Measurements from ENCODE around the gene RAPSN.

Gene RAPSN

DNA sequence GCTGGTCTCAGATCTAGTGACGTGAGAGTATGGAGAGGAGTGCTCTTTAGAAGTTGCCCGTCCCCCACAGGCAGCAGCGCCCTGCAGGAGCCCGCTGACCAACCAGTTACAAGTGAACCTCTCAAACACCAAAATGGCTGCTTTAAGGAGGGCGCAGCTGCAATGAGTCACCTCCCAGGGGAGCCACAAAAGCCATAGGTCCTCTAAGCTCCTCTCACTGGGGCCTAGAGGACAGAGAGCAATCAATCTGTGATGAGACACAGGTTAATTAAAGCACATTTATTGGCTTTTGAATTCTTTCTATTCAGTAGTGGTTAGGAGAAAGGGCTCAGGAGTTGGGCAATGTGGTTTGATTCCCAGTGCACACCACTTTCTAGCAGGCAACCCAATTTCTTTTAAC, 15.5 kb upstream of the RAPSN start:
- peak; percentile 91 for DNase-seq

DNA sequence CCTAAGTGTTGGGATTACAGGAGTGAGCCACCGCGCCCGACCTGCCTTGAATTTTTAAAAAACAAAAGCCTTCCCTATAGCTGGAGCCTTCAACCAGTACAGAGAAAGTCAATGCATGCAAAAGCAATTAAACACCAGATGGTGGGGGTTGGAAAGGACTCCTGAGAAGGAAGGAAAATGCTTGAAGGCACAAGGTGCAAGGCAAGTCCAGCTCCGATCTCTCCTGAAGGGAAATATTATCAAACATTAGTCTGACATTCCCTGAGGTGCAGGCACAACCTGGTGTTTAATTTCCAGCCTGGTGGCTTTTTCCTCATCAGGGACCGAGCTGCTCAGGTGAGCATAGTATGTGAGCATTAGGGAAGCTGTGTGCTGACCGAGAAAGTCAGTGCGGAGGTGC, 12.9 kb upstream of the RAPSN start:
- DNase-seq = no peak

DNA sequence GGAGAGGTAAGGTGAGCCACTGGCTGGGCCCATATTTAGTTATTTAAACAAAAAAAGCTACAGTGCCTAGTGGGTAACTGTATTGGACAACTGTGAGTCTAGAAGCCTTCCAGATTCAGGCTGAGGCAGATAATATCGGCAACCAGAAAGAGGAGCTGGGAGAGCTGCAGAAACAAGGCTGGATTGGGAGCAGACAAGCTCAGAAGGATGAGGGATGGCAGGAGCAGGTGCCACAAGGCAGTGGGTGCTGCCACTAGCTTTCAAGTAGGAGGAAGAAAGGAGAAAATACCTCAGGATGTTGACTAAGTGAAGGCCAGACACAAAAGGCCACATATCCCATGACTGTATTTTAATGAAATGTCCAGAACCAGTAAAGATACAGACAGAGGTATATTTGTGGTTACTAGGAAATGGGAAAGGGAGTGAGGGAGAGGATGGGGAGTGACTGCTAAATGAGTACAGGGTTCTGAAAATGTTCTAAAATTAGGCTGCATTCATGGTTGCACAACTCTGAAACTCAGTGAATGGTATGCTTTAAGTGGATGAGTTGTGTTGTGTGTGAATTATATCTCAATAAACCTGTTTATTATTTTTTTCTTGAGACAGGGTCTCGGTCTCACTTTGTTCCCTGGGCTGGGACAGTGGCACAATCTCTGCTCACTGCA, 11.8 kb upstream of the RAPSN start:
- no peak for DNase-seq

DNA sequence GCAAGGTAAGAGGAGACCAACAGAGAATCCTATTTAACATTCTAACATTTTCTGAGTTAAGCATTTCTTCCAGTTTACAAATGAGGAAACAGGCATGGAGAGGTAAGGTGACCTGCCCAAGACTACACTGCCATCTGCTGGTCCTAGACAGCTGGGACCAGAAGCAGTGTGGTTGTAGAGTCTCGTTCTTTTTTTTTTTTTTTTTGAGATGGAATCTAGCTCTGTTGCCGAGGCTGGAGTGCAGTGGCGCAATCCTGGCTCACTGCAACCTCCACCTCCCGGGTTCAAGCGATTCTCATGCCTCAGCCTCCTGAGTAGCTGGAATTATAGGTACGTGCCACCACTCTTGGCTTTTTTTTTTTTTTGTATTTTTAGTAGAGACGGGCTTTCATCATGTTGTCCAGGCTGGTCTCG, 5.3 kb upstream of the RAPSN start:
- DNase-seq = peak; percentile 80

DNA sequence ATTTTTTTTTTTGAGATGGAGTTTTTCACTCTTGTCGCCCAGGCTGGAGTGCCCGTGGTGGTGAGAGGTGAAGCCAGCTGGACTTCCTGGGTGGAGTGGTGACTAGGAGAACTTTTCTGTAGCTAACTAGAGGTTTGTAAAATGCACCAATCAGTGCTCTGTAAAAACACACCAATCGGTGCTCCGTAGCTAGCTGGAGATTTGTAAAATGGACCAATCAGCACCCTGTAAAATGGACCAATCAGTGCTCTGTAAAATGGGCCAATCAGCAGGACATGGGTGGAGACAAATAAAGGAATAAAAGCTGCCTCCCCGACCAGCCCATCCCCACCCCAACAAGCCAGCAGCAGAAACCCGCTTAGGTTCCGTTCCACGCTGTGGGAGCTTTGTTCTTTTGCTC, 4.4 kb upstream of the RAPSN start:
- no peak for DNase-seq

DNA sequence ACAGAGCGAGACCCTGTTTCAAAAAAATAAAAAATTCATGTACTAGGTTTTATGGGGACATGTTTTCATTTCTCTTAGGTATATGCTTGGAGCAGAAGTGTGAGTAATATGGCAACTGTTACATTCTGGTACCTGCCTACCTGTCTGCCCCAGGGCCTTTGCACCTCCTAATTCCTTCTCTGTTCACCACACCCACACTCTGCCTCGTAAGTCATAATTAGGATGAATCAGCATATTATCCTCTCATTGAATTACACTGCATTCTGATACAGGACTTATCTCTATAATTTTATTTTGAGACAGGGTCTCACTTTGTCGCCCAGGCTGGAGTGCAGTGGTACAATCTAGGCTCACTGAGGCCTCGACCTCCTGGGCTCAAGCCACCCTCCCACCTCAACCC, 3.1 kb upstream of the RAPSN start:
- no peak for DNase-seq

DNA sequence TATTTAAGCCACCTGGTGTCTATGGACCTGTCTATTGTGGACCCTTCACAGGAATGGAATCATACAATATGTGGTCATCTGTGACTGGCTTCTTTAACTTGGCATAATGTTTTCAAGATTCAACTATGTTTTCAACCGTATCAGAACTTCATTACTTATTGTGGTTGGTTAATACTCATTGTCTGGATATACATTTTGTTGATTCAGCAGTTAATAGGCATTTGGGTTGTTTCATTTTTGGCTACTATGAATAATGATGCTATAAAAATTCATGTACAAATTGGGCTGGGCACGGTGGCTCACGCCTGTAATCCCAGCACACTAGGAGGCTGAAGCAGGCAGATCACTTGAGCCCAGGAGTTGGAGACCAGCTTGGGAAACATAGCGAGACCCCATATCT, 2.5 kb upstream of the RAPSN start:
- DNase-seq = no peak

DNA sequence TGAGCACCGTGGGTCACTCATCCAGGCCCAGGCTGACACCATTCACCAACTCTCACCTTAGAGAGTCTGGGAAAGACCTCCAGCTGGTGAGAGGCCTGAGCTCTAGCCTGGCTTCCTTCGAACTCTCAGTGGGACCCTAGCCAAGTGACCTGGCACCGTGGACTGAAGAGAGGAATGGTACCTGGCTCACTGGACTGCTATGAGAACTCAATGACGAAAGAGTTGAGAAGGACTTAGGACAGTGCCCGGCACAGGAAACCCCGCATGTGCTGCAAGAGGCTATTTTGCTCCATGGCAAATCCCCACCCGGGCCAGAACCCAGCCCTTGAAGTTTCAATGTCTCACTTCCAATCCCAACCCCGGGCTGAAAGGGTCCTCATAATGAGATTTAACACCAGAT, 605 bp upstream of the RAPSN start:
- no peak for DNase-seq

DNA sequence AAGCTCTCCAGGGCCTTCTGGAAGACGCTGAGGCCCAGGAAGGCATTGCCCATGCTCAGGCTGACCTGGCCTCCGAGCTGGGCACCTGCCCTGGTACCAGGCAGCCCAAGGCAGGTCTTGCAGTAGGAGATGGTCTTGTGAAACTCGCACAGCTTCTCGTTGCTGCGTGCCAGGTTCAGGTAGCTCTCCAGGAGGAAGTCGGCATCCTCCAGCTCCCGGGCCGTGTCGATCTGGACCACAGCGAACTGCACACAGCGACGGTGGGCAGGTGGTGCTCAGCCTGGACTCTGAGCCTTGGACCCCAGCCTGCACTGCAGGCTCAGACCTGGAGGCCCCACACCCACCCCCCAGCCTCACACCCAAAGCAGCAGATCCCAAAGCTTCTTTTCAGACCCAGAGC, 1.0 kb downstream of the RAPSN start:
- no peak for DNase-seq

DNA sequence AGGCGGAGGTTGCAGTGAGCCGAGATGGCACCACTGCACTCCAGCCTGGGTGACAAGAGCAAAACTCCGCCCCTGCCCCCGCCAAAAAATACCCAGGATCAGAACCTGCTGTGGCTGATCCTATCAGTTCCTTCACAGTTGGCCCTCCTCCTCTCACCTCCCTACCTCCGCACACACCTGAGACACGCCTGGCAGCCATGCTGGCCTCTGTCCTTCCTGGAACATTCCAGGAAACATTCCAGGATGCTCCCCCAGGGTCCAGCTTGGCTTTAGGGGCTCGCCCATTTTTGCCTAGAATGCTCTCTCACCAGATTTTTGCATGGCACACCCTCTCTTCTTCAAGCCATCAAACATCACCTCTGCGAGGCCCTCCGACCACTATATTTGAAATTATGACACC, 2.1 kb downstream of the RAPSN start:
- no peak for DNase-seq

DNA sequence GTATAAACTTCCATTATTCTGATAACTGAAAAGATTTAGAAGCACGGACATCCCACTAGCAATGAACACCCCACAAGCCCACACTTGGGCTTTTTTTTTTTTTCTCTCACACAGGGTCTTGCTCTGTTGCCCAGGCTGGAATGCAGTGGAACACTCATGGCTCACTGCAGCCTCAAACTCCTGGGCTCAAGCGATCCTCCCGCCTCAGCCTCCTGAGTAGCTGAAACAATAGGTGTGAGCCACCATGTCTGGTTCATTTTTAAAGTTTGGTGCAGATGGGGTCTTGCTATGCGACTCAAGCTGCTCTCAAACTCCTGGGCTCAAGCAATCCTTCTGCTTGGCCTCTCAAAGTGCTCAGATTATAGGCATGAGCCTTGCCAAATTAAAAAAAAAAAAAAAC, 3.1 kb downstream of the RAPSN start:
- DNase-seq = no peak

DNA sequence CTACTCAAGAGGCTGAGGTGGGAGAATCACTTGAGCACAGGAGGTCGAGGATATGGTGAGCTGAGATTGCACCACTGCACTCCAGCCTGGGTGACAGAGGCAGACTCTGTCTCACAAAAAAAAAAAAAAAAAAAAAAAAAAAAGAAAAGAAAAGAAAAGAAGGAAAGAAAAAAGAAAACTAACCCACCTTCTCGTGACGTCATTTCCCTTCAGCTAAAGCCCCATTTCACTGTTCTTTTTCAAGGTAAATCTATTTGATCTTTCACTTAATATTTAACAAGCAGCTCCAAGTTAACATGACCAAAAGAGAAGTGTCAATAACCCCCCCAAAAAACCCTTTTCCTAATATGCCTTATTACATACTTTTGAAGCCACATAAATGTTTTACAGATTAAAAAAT, 5.1 kb downstream of the RAPSN start:
- no peak for DNase-seq

DNA sequence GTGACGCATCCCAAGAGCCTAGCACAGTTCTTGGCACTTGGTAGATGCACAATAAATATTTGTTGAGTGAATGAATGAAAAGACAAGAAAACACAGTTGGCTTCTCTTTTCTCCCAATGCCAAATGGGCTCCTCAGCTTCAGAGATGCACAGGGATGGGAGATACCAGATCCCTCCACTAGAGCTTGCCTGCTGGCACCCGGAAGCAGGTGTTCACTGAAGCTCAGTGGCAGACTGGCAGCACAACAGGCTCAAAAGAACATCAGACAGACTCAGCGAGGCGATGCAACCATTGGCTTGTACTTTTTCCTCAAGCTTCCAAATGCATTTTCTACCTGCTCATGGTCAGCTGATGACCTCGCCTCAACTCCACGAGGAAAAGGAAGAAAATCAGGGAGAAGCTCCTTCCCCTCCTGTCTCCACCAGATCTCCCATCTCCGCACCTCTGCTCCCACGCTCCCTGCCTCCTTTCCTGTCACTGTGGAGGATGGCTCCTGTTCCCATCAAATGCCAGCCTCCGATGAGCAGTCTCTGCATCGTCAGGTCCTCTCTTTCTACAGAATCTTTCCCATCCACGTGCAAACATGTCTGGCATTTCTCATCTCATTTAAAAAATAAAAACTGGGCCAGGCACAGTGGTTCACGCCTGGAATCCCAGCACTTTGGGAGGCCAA, 5.8 kb downstream of the RAPSN start:
- peak; percentile 59 for DNase-seq

DNA sequence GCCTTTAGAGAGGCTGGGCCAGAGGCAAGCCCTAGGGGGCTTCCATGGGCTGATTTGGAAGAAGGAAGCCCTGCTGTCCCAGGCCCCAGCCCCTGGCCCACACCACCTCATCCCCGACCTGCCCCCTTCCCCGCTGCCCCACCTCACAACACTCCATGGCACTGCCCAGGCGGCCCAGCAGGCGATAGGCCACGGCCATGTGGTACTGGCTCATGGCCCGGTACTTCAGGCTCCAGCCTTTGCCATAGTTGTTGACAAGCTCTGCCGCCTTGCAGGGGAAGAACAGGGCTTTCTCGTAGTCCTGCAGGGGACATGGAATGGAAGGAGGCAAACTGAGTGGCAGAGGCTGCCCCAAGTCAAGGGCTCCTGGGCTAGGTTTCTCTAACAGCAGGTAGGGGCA, 6.4 kb downstream of the RAPSN start:
- DNase-seq = no peak

DNA sequence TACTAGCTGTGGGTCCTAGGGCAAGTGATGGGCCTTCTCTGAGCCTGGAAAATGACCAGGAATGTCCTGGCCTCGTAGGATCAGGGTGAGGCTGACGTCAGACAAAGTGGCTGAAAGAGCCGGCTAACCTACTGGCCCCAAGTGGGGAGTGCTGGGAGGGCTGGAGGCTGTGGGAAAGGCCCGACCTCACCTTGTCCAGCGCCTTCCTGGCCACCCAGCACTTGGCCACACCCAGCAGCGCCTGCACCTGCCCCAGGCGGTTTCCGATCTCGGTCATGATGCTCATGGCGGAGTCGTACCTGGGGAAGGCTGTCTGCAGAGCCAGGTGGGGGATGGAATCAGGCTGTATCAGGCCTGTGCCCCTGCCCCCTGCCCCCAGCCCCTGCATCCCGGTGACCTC, 7.5 kb downstream of the RAPSN start:
- DNase-seq = no peak

DNA sequence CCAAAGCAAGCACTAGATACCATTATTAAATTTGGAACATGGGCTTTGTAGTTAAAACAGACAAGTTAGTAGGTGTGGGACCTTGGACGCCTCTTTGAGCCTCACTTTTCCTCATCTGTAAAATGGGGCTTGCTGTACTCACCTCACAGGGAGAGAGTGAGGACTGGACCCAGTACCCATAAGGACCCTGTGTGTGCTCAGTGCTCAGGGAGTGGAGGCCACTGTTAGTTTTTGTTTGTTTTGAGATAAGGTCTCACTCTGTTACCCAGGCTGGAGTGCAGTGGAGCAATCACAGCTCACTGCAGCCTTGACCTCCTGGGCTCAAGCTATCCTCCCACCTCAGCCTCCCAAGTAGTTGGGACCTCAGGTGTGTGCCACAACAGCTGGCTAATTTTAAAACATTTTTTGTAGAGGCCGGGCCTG, 8.9 kb downstream of the RAPSN start:
- DNase-seq = no peak

DNA sequence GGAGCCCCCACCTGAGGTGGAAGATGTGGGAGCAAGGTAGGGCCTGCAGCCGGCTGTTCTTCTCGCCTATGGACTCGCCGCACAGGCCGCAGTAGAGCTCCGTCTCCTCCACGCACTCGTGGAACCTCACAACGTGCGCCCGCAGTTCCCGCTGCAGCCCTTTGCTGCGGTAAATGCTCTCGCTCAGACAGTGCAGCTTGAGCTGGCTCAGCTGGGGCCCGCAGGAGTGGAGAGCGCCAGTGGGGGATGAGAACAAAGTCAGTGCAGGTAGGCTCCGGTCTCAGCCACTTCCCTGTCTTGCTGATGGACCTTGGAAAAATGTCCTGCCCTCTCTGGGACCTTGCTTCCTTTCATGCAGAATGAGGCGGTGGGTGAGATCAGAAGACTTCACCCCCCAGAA, 10.2 kb downstream of the RAPSN start:
- DNase-seq = no peak

DNA sequence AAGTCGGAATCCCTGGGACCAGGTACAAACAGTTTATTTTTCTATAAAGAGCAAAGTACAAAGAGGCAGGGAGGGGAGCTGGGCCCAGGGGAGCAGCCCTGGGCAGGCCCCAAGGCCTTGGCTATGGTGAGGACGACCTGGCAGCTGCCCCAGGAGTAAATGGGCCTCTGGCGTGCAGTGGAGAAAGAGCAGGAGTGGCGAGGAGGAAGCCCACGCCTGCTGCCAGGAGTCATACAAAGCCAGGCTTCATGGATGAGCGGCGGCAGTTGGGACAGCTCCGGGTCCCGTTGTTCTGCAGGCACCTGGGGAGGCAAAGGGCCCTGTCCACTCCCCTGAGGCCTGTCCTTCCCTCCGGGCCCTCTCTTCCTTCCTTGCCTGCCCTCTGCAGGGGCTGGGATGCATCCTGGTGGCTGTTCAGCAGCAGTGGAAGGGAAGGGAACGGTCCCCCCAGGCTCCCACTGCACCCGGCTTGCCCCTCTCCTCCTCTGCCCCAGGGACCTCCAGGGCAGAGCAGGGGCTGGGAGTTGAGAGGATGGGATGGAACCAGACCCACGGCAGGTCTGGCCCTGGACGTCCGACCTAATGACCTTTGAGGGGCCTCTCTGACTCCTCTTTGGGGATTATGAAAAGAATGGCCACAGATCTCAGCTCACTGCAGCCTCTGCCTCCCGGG, 11.1 kb downstream of the RAPSN start:
- peak; percentile 77 for DNase-seq

DNA sequence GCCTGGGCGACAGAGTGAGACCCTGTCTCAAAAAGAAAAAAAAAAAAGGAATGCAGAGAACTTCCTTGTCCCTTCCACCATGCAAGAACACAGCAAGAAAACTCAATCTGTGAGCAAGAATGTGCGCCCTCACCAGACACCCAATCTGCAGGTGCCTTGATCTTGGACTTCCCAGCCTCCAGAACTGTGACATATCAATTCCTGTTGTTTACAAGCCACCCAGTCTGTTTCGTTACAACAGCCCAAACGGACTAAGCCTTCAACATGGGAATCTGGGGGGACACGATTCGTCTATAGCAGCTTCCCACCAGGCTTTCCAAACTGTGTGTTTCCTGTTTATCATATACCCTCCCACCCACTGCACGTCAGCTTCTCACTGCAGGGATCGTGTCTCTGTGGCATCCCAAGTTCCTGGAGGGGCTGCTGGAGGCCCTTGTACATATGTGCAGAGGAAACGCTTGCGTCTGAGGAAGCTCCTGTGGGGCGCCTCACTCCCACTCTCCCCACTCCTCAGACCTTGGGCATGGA, 11.7 kb downstream of the RAPSN start:
- no peak for DNase-seq

DNA sequence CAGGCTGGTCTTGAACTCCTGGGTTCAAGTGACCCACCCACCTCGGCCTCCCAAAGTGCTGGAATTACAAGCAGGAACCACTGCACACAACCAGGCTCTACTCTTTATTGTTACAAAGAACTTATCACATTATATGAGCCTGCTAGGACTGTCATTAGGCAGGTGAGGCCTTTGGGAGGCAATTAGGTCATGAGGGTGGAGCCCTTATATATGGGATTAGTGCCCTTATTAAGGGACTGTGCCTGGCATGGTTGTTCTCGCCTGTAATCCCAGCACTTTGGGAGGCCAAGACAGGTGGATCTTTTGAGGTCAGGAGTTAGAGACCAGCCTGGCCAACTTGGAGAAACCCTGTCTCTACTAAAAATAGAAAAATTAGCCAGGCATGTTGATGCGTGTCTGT, 12.2 kb downstream of the RAPSN start:
- no peak for DNase-seq

DNA sequence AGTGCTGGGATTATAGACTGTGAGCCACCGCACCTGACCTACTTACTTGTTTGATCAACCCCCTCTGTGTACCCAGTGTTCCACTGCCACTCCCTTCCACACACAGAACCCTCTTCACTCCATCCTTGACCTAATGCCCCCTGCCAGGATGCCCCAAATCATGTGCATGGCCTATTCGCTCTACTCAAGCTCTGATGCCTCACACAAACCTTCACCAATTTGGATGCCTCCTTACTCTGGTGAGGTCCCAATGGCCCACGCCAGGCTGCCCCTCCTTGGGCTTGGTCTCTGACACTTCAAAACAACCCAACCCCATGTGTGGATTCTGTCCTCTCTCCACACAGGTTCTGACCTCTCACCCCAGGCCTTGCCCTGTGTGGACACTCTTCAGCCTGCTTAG, 13.2 kb downstream of the RAPSN start:
- DNase-seq = no peak

DNA sequence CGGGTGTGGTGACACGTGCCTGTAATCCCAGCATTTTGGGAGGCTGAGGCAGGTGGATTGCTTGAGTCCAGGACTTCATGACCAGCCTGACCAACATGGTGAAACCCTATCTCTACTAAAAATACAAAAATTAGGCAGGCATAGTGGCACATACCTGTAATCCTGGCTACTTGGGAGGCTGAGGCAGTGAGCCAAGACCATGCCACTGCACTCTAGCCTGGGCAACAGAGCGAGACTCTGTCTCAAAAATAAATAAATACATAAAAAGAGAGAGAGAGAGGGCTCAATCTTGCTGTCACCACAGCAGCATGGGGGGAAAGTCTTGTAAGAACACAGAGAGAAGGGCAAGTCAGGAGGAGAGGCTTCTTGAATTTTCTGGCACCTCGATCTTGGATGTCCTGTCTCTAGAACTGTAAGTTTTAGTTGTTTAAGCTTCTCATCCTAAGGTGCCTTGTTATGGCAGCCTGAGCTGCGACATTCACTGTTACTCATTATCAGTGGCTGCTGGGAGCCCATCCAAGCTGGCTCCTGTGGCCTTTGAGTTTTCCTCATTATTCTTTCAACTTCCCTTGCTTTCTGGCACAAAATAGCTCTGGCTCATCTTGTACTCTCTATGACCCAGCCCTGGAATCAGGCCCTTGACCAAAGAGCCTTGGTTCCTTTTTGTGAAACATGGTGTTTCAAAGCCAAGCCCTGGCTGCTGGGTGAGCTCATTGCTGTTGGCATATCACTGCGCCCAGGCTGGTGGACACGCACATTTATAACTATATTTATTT, 14.7 kb downstream of the RAPSN start:
- no peak for DNase-seq

DNA sequence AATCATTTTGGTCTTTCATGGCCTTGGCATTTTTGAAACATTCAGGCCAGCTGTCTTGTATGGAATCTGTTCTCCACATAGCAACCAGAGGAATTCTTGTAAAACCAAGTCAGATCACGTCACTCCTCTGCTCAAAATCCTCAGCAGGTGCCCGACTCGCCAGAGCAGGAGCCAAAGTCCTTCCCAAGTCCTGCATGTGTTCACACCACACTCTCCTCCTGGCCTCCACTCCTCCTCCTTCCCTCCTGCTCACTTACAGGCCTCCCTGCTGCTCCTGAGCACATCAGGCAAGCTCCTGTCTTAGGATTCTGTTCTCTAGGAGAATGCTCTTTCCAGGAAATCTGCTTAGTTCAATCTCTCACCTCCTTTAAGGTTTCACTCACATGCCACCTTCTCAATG, 15.8 kb downstream of the RAPSN start:
- no peak for DNase-seq

Data from NCI-H1092 (cell line).